GM12892 (cell line): ENCODE data around the gene RGS14.

Source experiments
- POLR2A ChIP-seq: IDR thresholded peaks from 2 replicates; pipeline ENCODE4 v1.6.1; 2011; ENCODE audit warnings: low read depth, low read length, control low read depth
- TAF1 ChIP-seq: IDR thresholded peaks from 2 replicates; pipeline ENCODE4 v1.6.1; 2011; ENCODE audit warnings: low read depth, mild to moderate bottlenecking, control low read depth, low read length, borderline replicate concordance

- no peak for TF ChIP-seq POLR2A
- TF ChIP-seq TAF1 = no peak
These were observed 4.6 kb upstream of the RGS14 start for GRCh38 chr5:177353093-177353492.
